Ovary (tissue), 3 donors: ENCODE data around the gene ZNF433.

ENCODE experiments used
- CTCF ChIP-seq, 3 donors: fragments of 450-650 bp in 2 of 3; fragments of 200-600 bp in 1 of 3; IDR thresholded peaks; one replicate each; pipeline versions ENCODE4 v1.5.1 to v1.8.0; 2016 to 2022; ENCODE audit warnings: antibody characterized with exemption in 3 of 3, mild to moderate bottlenecking in 1 of 3
- EP300 ChIP-seq: sonication (generic); formaldehyde crosslinking; IDR thresholded peaks from one replicate; pipeline ENCODE4 v1.6.1; 2017; ENCODE audit warnings: antibody characterized with exemption
- POLR2A ChIP-seq: fragments of 450-650 bp; IDR thresholded peaks from one replicate; pipeline ENCODE4 v1.6.1; 2017; ENCODE audit warnings: antibody characterized with exemption, mild to moderate bottlenecking, moderate library complexity
- donor health status: DM: no; HTN: no; CAD: no.

- TF ChIP-seq CTCF (IDR thresholded peaks at IDR 0.05): no peak
- no peak for TF ChIP-seq EP300
- TF ChIP-seq POLR2A: peak; percentile 65
These were observed 17.2 kb upstream of the ZNF433 start, which contains the start of gene ZNF878 for GRCh38 chr19:12052497-12053169.
